Neural cell (in vitro differentiated cells): Measurements from ENCODE around the gene TFDP2. TPM values are rescaled to one million over a fixed set of nuclear protein-coding genes. Genes with fewer than 3 reads are reported as not detected.

Experiments used
- H2AFZ ChIP-seq: fragments of 200-600, 300-800 bp; sonication (generic), shearing (Covaris generic); 2 replicates; pipeline ENCODE4 v1.6.0; 2014; ENCODE audit warnings: low read depth, mild to moderate bottlenecking, antibody characterized with exemption, low read length, moderate library complexity
- H3F3A ChIP-seq: fragments of 200-600 bp; shearing (Covaris generic); 2 replicates; pipeline ENCODE4 v1.6.1; 2016; ENCODE audit warnings: mild to moderate bottlenecking, moderate library complexity, mixed read lengths, antibody characterized with exemption, low read length; ENCODE audit not compliant: insufficient read depth, poor library complexity, severe bottlenecking
- H3K27ac ChIP-seq: fragments of 200-600, 300-800 bp; sonication (generic), shearing (Covaris generic); 2 replicates; pipeline ENCODE4 v1.5.1; 2014; ENCODE audit warnings: mild to moderate bottlenecking, low read length, moderate library complexity
- H3K27me3 ChIP-seq: fragments of 300-800, 200-600 bp; sonication (generic), shearing (Covaris generic); 2 replicates; pipeline ENCODE4 v1.6.0; 2014; ENCODE audit warnings: mild to moderate bottlenecking, low read depth, low read length, moderate library complexity; ENCODE audit not compliant: insufficient read depth
- H3K36me3 ChIP-seq: fragments of 300-800, 200-600 bp; sonication (generic), shearing (Covaris generic); 2 replicates; pipeline ENCODE4 v1.5.1; 2014; ENCODE audit warnings: mild to moderate bottlenecking, antibody characterized with exemption, low read length, moderate library complexity; ENCODE audit not compliant: insufficient read depth
- H3K4me2 ChIP-seq: fragments of 300-800, 200-600 bp; sonication (generic), shearing (Covaris generic); 2 replicates; pipeline ENCODE4 v1.6.0; 2014; ENCODE audit warnings: mild to moderate bottlenecking, low read length
- H3K4me3 ChIP-seq: fragments of 300-800, 200-600 bp; sonication (generic), shearing (Covaris generic); 2 replicates; pipeline ENCODE4 v1.5.1; 2014; ENCODE audit warnings: mild to moderate bottlenecking, low read length, moderate library complexity
- H3K79me2 ChIP-seq: fragments of 200-600 bp; shearing (Covaris generic); replicated peaks from 2 replicates; pipeline ENCODE4 v1.6.0; 2014; ENCODE audit warnings: mild to moderate bottlenecking, low read length, moderate library complexity; ENCODE audit not compliant: insufficient read depth
- H3K9ac ChIP-seq: fragments of 300-800, 200-600 bp; sonication (generic), shearing (Covaris generic); 2 replicates; pipeline ENCODE4 v1.6.1; 2016; ENCODE audit warnings: mild to moderate bottlenecking, low read length, mixed read lengths
- H3K9me2 ChIP-seq: fragments of 200-600 bp; shearing (Covaris generic); 2 replicates; pipeline ENCODE4 v1.6.1; 2016; ENCODE audit warnings: mild to moderate bottlenecking, low read length, mixed read lengths; ENCODE audit not compliant: insufficient read depth
- H3K9me3 ChIP-seq: fragments of 200-600, 300-800 bp; sonication (generic), shearing (Covaris generic); 2 replicates; pipeline ENCODE4 v1.6.1; 2016; ENCODE audit warnings: mild to moderate bottlenecking, mixed run types, low read length, moderate library complexity, mixed read lengths
- H4K20me1 ChIP-seq: fragments of 200-600 bp; shearing (Covaris generic); 2 replicates; pipeline ENCODE4 v1.6.1; 2016; ENCODE audit warnings: mild to moderate bottlenecking, mixed run types; ENCODE audit not compliant: insufficient read depth
- CTCF ChIP-seq: fragments of 450-650 bp; IDR thresholded peaks from 2 replicates; pipeline ENCODE4 v1.5.1; 2014; ENCODE audit warnings: antibody characterized with exemption, mild to moderate bottlenecking, moderate library complexity; ENCODE audit not compliant: poor library complexity, severe bottlenecking
- EP300 ChIP-seq: fragments of 450-650 bp; conservative IDR thresholded peaks from 2 replicates; pipeline ENCODE4 v1.6.1; 2014; ENCODE audit warnings: antibody characterized with exemption, mild to moderate bottlenecking, moderate library complexity; ENCODE audit not compliant: poor library complexity, severe bottlenecking
- EZH2 ChIP-seq: fragments of 200-600, 300-800 bp; shearing (Covaris generic), sonication (generic); IDR thresholded peaks from 2 replicates; pipeline ENCODE4 v1.6.1; 2014; ENCODE audit warnings: antibody characterized with exemption, low read length, borderline replicate concordance, mild to moderate bottlenecking; ENCODE audit not compliant: insufficient read depth, poor library complexity, severe bottlenecking
- MXI1 ChIP-seq: fragments of 450-650 bp; conservative IDR thresholded peaks from 2 replicates; pipeline ENCODE4 v1.6.1; 2014; ENCODE audit warnings: antibody characterized with exemption, mild to moderate bottlenecking; ENCODE audit not compliant: poor library complexity, severe bottlenecking
- POLR2AphosphoS5 ChIP-seq: IDR thresholded peaks from 2 replicates; pipeline ENCODE4 v1.6.1; 2012
- RAD21 ChIP-seq: fragments of 450-650 bp; conservative IDR thresholded peaks from 2 replicates; pipeline ENCODE4 v1.6.1; 2014; ENCODE audit warnings: antibody characterized with exemption, mild to moderate bottlenecking, moderate library complexity
- REST ChIP-seq: IDR thresholded peaks from 2 replicates; pipeline ENCODE4 v1.6.1; 2012; ENCODE audit warnings: borderline replicate concordance
- SMC3 ChIP-seq: fragments of 450-650 bp; conservative IDR thresholded peaks from 2 replicates; pipeline ENCODE4 v1.6.1; 2014; ENCODE audit warnings: antibody characterized with exemption, mild to moderate bottlenecking, moderate library complexity; ENCODE audit not compliant: poor library complexity
- TAF1 ChIP-seq: IDR thresholded peaks from 2 replicates; pipeline ENCODE4 v1.6.1; 2012; ENCODE audit warnings: low read depth
- polyA plus RNA-seq: library from polyadenylated mRNA; depleted of rRNA; stranded (reverse); fragments of >200 nt; gene quantifications from 2 replicates; pipeline ENCODE4 v1.2.3, GENCODE V29; 2014

Gene TFDP2
- polyA plus RNA-seq, 1 donor from 2014 or later, result 17.0 TPM

GRCh38 chr3:141972399-141972798, 176.9 kb downstream of the TFDP2 start:
- H3K9ac ChIP-seq, result no peak overlapping the region
- TF ChIP-seq CTCF (no peak), REST (no peak), SMC3 (no peak), TAF1 (no peak), RAD21 (no peak), MXI1 (no peak), EZH2 (no peak), POLR2AphosphoS5 (no peak), EP300 (no peak)
- H4K20me1 ChIP-seq, result no peaks in the 10 kb centered on the region
- H3K4me2 ChIP-seq, result no peak overlapping the region
- no peaks in the 10 kb centered on the region for H3K27me3 ChIP-seq
- H3K36me3 ChIP-seq, result no peaks in the 10 kb centered on the region
- H3K79me2 ChIP-seq, result no peaks in the 10 kb centered on the region
- H3F3A ChIP-seq, result no peaks in the 10 kb centered on the region
- H3K9me2 ChIP-seq, result no peaks in the 10 kb centered on the region
- H3K9me3 ChIP-seq, result no peaks in the 10 kb centered on the region
- no peak overlapping the region for H3K4me3 ChIP-seq
- no peak overlapping the region for H2AFZ ChIP-seq
- H3K27ac ChIP-seq, result no peak overlapping the region

- no peak overlapping the region for H3K4me2 ChIP-seq
- no peaks in the 10 kb centered on the region for H3K36me3 ChIP-seq
- no peaks in the 10 kb centered on the region for H4K20me1 ChIP-seq
- H3K27ac ChIP-seq, result no peak overlapping the region
- no peaks in the 10 kb centered on the region for H3K27me3 ChIP-seq
- no peaks in the 10 kb centered on the region for H3K79me2 ChIP-seq
- H3K4me3 ChIP-seq, result no peak overlapping the region
- TF ChIP-seq RAD21 (no peak), CTCF (no peak)
- no peaks in the 10 kb centered on the region for H3K9me3 ChIP-seq
- H3K9ac ChIP-seq, result no peak overlapping the region
- no peaks in the 10 kb centered on the region for H3F3A ChIP-seq
- no peaks in the 10 kb centered on the region for H3K9me2 ChIP-seq
- H2AFZ ChIP-seq, result no peak overlapping the region
Measured at GRCh38 chr3:141971571-141971970, 177.8 kb downstream of the TFDP2 start.
